ENCODE data around the gene FKBP15.

DNA sequence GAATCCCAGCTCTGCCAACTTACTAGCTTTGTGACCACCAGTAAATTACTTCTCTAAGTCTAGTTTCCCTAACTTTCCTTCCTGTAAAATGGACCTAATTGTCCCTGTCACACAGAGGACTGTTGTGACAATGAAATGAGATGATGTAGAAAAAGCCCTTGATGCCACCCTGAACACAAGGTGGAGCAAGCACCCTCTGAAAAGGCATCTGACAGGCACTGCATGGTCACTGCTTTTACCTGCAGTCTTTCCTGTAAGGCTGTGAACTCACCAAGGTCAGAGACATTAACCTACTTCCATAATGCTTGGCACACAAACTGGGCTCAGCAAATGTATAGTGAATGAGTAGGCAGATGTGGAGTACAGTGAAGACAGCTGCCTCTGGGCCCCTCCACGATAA lies 64.2 kb downstream of the FKBP15 start:
- TF ChIP-seq, protein P1, sequence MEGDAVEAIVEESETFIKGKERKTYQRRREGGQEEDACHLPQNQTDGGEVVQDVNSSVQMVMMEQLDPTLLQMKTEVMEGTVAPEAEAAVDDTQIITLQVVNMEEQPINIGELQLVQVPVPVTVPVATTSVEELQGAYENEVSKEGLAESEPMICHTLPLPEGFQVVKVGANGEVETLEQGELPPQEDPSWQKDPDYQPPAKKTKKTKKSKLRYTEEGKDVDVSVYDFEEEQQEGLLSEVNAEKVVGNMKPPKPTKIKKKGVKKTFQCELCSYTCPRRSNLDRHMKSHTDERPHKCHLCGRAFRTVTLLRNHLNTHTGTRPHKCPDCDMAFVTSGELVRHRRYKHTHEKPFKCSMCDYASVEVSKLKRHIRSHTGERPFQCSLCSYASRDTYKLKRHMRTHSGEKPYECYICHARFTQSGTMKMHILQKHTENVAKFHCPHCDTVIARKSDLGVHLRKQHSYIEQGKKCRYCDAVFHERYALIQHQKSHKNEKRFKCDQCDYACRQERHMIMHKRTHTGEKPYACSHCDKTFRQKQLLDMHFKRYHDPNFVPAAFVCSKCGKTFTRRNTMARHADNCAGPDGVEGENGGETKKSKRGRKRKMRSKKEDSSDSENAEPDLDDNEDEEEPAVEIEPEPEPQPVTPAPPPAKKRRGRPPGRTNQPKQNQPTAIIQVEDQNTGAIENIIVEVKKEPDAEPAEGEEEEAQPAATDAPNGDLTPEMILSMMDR (conservative IDR thresholded peaks at IDR 0.05; ENCODE audit: low read depth in 2 of 2): peak in 1 of 2 experiments; percentile 55; a peak in 2 of 4 replicates
- no peak for TF ChIP-seq POLR2AphosphoS5 (IDR thresholded peaks at IDR 0.05; ENCODE audit: low read depth)
- TF ChIP-seq EZH2 (IDR thresholded peaks at IDR 0.05; ENCODE audit: low read depth, unreplicated experiment): no peak
- TF ChIP-seq CREB1 (CRISPR knock-in tag; IDR thresholded peaks at IDR 0.05; ENCODE audit: low read depth): no peak
- TF ChIP-seq REST (IDR thresholded peaks at IDR 0.05; ENCODE audit: unreplicated experiment): no peak
- TF ChIP-seq EZH2phosphoT487 (IDR thresholded peaks at IDR 0.05; ENCODE audit: unreplicated experiment): no peak
- TF ChIP-seq, protein P2, sequence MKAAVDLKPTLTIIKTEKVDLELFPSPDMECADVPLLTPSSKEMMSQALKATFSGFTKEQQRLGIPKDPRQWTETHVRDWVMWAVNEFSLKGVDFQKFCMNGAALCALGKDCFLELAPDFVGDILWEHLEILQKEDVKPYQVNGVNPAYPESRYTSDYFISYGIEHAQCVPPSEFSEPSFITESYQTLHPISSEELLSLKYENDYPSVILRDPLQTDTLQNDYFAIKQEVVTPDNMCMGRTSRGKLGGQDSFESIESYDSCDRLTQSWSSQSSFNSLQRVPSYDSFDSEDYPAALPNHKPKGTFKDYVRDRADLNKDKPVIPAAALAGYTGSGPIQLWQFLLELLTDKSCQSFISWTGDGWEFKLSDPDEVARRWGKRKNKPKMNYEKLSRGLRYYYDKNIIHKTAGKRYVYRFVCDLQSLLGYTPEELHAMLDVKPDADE (IDR thresholded peaks at IDR 0.05): no peak

Data from GM23338 (cell line).